Loucy (cell line): ENCODE results near the gene F2R.

Source experiments
- H2AFZ ChIP-seq: fragments of 200-600 bp; sonication (generic); 2 replicates; pipeline ENCODE4 v1.6.0; 2016; ENCODE audit warnings: antibody characterized with exemption, mild to moderate bottlenecking, low read length, moderate library complexity
- H3F3A ChIP-seq: fragments of 200-600 bp; 2 replicates; pipeline ENCODE4 v1.6.0; 2016; ENCODE audit warnings: antibody characterized with exemption, low read depth, mild to moderate bottlenecking
- H3K27me3 ChIP-seq: fragments of 200-600 bp; sonication (generic); 2 replicates; pipeline ENCODE4 v1.6.1; 2014; ENCODE audit warnings: low read length, mild to moderate bottlenecking; ENCODE audit not compliant: insufficient read depth, poor library complexity, severe bottlenecking
- H3K36me3 ChIP-seq: fragments of 200-600 bp; sonication (generic); 2 replicates; pipeline ENCODE4 v1.6.1; 2016; ENCODE audit warnings: low read length; ENCODE audit not compliant: insufficient read depth
- H3K4me1 ChIP-seq: fragments of 200-600 bp; sonication (generic); 2 replicates; pipeline ENCODE4 v1.5.1; 2014; ENCODE audit warnings: low read length, mild to moderate bottlenecking; ENCODE audit not compliant: insufficient read depth, poor library complexity, severe bottlenecking
- H3K4me2 ChIP-seq: fragments of 200-600 bp; sonication (generic); 2 replicates; pipeline ENCODE4 v1.6.0; 2014; ENCODE audit warnings: antibody characterized with exemption, low read length, low read depth, mild to moderate bottlenecking; ENCODE audit not compliant: poor library complexity, severe bottlenecking
- H3K4me3 ChIP-seq: fragments of 200-600 bp; sonication (generic); 2 replicates; pipeline ENCODE4 v1.5.1; 2014; ENCODE audit warnings: low read length, mild to moderate bottlenecking, mixed read lengths; ENCODE audit not compliant: poor library complexity, severe bottlenecking
- H3K79me2 ChIP-seq: fragments of 200-600 bp; sonication (generic); 2 replicates; pipeline ENCODE4 v1.6.1; 2014; ENCODE audit warnings: low read length; ENCODE audit not compliant: insufficient read depth
- H3K9ac ChIP-seq: fragments of 200-600 bp; sonication (generic); 2 replicates; pipeline ENCODE4 v1.6.0; 2014; ENCODE audit warnings: mild to moderate bottlenecking, low read depth, low read length, moderate library complexity; ENCODE audit not compliant: poor library complexity, severe bottlenecking
- H3K9me2 ChIP-seq: fragments of 200-600 bp; sonication (generic); replicated peaks from 2 replicates; pipeline ENCODE4 v1.6.1; 2016; ENCODE audit warnings: low read depth, low read length, mixed read lengths
- H3K9me3 ChIP-seq: fragments of 200-600 bp; sonication (generic); 2 replicates; pipeline ENCODE4 v1.6.1; 2014; ENCODE audit warnings: mild to moderate bottlenecking, antibody characterized with exemption, low read length, low read depth; ENCODE audit not compliant: insufficient read depth
- H4K20me1 ChIP-seq: fragments of 200-600 bp; sonication (generic); 2 replicates; pipeline ENCODE4 v1.6.0; 2014; ENCODE audit warnings: antibody characterized with exemption, low read length, mild to moderate bottlenecking; ENCODE audit not compliant: insufficient read depth, poor library complexity, severe bottlenecking
- CTCF ChIP-seq: fragments of 200-600 bp; sonication (generic); conservative IDR thresholded peaks from 2 replicates; pipeline ENCODE4 v1.5.1; 2014; ENCODE audit warnings: mild to moderate bottlenecking, antibody characterized with exemption, low read length
- EZH2phosphoT487 ChIP-seq: fragments of 200-600 bp; IDR thresholded peaks from 2 replicates; pipeline ENCODE4 v1.6.1; 2018; ENCODE audit warnings: antibody characterized with exemption, mild to moderate bottlenecking, moderate library complexity, borderline replicate concordance

Gene F2R

GRCh38 chr5:76717222-76718083 is 1.5 kb downstream of the F2R start:
- Histone ChIP-seq H3K79me2 (peaks cover 64% of the 10 kb centered on the region), H2AFZ (0 out of 2 replicates have a peak overlapping the region, but pooled peaks have one; percentile 99), H3K9me2 (no peaks in the 10 kb centered on the region), H3K9ac (peak overlapping the region; percentile 90), H3K27me3 (no peaks in the 10 kb centered on the region), H3F3A (no peaks in the 10 kb centered on the region), H4K20me1 (peaks cover 46% of the 10 kb centered on the region), H3K4me1 (peaks cover 65% of the 10 kb centered on the region), H3K9me3 (no peaks in the 10 kb centered on the region), H3K4me3 (peak overlapping the region; percentile 93), H3K4me2 (peak overlapping the region; percentile 82), H3K36me3 (no peaks in the 10 kb centered on the region)
- TF ChIP-seq EZH2phosphoT487, result no peak
- TF ChIP-seq CTCF, result no peak

- Histone ChIP-seq H3F3A (no peaks in the 10 kb centered on the region), H3K4me1 (peaks cover 66% of the 10 kb centered on the region), H3K27me3 (no peaks in the 10 kb centered on the region), H3K4me2 (peak overlapping the region; percentile 82), H3K9ac (peak overlapping the region; percentile 90), H3K4me3 (peak overlapping the region; percentile 93), H3K9me2 (no peaks in the 10 kb centered on the region), H3K79me2 (peaks cover 73% of the 10 kb centered on the region), H4K20me1 (peaks cover 48% of the 10 kb centered on the region), H3K36me3 (no peaks in the 10 kb centered on the region), H2AFZ (no peak overlapping the region), H3K9me3 (no peaks in the 10 kb centered on the region)
- TF ChIP-seq CTCF, result no peak
- TF ChIP-seq EZH2phosphoT487, result no peak
Observed at GRCh38 chr5:76718381-76718832, 2.5 kb downstream of the F2R start.

GRCh38 chr5:76718880-76719279 is 3.0 kb downstream of the F2R start:
- peak overlapping the region; percentile 93 for H3K4me3 ChIP-seq
- H3K79me2 ChIP-seq, result peaks cover 78% of the 10 kb centered on the region
- H3K9me3 ChIP-seq, result no peaks in the 10 kb centered on the region
- no peaks in the 10 kb centered on the region for H3K27me3 ChIP-seq
- H4K20me1 ChIP-seq, result peaks cover 53% of the 10 kb centered on the region
- no peak overlapping the region for H2AFZ ChIP-seq
- H3K4me2 ChIP-seq, result peak overlapping the region; percentile 82
- peak overlapping the region; percentile 90 for H3K9ac ChIP-seq
- no peaks in the 10 kb centered on the region for H3F3A ChIP-seq
- no peaks in the 10 kb centered on the region for H3K36me3 ChIP-seq
- H3K4me1 ChIP-seq, result peaks cover 69% of the 10 kb centered on the region
- no peaks in the 10 kb centered on the region for H3K9me2 ChIP-seq
- no peak for TF ChIP-seq EZH2phosphoT487
- no peak for TF ChIP-seq CTCF
